Measurements from ENCODE around the gene HBA1. TPM values are rescaled to one million over a fixed set of nuclear protein-coding genes. Genes with fewer than 3 reads are reported as not detected.
A peak's percentile ranks its signal among the peaks of the same experiment; 100 is the strongest.
"Not testable (repeated sequence)": the region's sequence is repeated elsewhere in the genome, so short reads cannot be mapped to it uniquely, and the experiment has no call there.

Gene HBA1
- total RNA-seq, 1 donor = not detected

DNA sequence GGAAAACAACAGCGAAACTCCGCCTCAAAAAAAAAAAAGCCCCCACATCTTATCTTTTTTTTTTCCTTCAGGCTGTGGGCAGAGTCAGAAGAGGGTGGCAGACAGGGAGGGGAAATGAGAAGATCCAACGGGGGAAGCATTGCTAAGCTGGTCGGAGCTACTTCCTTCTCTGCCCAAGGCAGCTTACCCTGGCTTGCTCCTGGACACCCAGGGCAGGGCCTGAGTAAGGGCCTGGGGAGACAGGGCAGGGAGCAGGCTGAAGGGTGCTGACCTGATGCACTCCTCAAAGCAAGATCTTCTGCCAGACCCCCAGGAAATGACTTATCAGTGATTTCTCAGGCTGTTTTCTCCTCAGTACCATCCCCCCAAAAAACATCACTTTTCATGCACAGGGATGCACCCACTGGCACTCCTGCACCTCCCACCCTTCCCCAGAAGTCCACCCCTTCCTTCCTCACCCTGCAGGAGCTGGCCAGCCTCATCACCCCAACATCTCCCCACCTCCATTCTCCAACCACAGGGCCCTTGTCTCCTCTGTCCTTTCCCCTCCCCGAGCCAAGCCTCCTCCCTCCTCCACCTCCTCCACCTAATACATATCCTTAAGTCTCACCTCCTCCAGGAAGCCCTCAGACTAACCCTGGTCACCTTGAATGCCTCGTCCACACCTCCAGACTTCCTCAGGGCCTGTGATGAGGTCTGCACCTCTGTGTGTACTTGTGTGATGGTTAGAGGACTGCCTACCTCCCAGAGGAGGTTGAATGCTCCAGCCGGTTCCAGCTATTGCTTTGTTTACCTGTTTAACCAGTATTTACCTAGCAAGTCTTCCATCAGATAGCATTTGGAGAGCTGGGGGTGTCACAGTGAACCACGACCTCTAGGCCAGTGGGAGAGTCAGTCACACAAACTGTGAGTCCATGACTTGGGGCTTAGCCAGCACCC is 1.2 kb upstream of the HBA1 start:
- DNase-seq (ENCODE audit: low read depth) = no peak
- TF ChIP-seq, protein P1, sequence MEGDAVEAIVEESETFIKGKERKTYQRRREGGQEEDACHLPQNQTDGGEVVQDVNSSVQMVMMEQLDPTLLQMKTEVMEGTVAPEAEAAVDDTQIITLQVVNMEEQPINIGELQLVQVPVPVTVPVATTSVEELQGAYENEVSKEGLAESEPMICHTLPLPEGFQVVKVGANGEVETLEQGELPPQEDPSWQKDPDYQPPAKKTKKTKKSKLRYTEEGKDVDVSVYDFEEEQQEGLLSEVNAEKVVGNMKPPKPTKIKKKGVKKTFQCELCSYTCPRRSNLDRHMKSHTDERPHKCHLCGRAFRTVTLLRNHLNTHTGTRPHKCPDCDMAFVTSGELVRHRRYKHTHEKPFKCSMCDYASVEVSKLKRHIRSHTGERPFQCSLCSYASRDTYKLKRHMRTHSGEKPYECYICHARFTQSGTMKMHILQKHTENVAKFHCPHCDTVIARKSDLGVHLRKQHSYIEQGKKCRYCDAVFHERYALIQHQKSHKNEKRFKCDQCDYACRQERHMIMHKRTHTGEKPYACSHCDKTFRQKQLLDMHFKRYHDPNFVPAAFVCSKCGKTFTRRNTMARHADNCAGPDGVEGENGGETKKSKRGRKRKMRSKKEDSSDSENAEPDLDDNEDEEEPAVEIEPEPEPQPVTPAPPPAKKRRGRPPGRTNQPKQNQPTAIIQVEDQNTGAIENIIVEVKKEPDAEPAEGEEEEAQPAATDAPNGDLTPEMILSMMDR (IDR thresholded peaks at IDR 0.05; ENCODE audit: insufficient read depth, low read length) = no peak
- H3K4me3 ChIP-seq (ENCODE audit: low read depth, low read length) = no peak overlapping the region

DNA sequence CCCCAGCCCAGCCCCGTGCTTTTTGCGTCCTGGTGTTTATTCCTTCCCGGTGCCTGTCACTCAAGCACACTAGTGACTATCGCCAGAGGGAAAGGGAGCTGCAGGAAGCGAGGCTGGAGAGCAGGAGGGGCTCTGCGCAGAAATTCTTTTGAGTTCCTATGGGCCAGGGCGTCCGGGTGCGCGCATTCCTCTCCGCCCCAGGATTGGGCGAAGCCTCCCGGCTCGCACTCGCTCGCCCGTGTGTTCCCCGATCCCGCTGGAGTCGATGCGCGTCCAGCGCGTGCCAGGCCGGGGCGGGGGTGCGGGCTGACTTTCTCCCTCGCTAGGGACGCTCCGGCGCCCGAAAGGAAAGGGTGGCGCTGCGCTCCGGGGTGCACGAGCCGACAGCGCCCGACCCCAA is 474 bp upstream of the HBA1 start:
- H3K4me3 ChIP-seq (ENCODE audit: low read depth, low read length); DNase-seq (ENCODE audit: low read depth): not testable (repeated sequence)

DNA sequence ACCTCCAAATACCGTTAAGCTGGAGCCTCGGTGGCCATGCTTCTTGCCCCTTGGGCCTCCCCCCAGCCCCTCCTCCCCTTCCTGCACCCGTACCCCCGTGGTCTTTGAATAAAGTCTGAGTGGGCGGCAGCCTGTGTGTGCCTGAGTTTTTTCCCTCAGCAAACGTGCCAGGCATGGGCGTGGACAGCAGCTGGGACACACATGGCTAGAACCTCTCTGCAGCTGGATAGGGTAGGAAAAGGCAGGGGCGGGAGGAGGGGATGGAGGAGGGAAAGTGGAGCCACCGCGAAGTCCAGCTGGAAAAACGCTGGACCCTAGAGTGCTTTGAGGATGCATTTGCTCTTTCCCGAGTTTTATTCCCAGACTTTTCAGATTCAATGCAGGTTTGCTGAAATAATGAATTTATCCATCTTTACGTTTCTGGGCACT is 928 bp downstream of the HBA1 start:
- TF ChIP-seq, protein P1 (IDR thresholded peaks at IDR 0.05; ENCODE audit: insufficient read depth, low read length) = no peak
- no peak overlapping the region for H3K4me3 ChIP-seq (ENCODE audit: low read depth, low read length)
- DNase-seq (ENCODE audit: low read depth) = peak; percentile 40

GRCh38 chr16:177981-178667 is 1.6 kb downstream of the HBA1 start:
- TF ChIP-seq, protein P1 (IDR thresholded peaks at IDR 0.05; ENCODE audit: insufficient read depth, low read length) = no peak
- no peak for DNase-seq (ENCODE audit: low read depth)
- no peak overlapping the region for H3K4me3 ChIP-seq (ENCODE audit: low read depth, low read length)

- TF ChIP-seq, protein P1 (IDR thresholded peaks at IDR 0.05; ENCODE audit: insufficient read depth, low read length) = no peak
- no peak for DNase-seq (ENCODE audit: low read depth)
- H3K4me3 ChIP-seq (ENCODE audit: low read depth, low read length) = no peak overlapping the region
These were observed 2.2 kb downstream of the HBA1 start for GRCh38 chr16:178668-179015.

- no peak overlapping the region for H3K4me3 ChIP-seq (ENCODE audit: low read depth, low read length)
- DNase-seq (ENCODE audit: low read depth) = no peak
- TF ChIP-seq, protein P1 (IDR thresholded peaks at IDR 0.05; ENCODE audit: insufficient read depth, low read length) = no peak
These were observed 3.0 kb downstream of the HBA1 start for GRCh38 chr16:179211-180092.

All from fibroblast of the aortic adventitia (primary cell).